HG02973 (cell line): ENCODE results near the gene UPP2.

Experiments
- ATAC-seq: cut with Tn5 transposase; IDR thresholded peaks from one replicate; pipeline ENCODE4 v1.9.1; 2021; ENCODE audit warnings: moderate library complexity; ENCODE audit not compliant: unreplicated experiment

The UPP2 gene

DNA sequence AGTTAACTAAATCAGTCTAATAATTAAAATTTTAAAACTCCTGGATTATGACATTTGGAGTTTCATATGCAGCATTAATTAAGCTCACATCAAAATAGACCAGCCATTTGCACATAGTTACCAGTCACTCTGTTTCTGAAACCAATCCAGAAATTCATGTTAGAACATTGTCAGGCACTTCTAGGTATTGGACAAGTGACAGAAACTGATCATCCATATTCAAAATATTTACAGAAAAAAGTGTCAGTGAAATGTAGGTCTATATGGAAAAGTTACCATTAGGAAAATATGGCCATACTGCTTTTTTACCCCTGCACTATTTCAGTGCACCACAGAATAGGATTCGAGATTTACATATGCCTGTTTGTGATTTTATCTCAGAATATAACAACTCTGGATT lies 33.4 kb downstream of the UPP2 start:
- ATAC-seq, result no peak

DNA sequence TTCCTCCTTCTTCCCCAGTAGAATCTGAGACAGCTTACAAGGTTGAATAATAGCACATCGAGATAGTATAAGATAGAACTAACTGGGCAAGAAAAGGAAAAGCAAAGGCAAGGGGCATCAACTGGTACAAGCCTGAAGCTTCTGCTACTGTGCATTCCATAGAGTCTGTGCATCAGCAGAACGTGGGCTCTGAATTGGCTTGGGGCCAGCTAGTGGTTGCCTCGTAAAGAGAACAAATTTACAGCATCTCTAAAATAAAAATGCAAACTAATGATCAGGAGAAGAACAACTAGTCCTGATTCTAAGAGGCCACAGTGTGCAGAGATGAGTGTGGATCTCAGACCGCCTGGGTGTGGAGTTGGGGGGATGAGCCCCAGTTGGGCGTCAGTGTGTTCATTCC lies 36.6 kb downstream of the UPP2 start:
- ATAC-seq, result no peak

DNA sequence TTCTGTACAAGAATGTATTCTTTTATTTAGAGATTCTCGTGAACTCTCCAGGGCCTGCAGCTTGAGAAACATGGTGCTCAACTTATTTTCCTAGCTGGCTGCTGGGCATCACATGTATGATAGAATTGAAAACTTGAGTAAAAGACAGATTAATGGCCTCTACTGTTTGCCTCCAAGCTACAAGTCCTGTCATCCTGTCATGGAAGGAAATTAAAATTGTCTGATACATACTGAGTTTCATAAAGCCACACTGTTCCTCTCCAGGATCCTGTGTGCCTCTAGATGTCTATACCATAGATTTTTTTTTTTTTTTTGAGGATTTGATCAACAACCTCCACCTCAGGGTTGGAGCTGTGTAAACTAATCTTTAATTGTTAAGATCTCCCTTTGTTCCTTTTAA lies 38.5 kb downstream of the UPP2 start:
- ATAC-seq, result no peak

GRCh38 chr2:158142165-158142564 lies 40.5 kb downstream of the UPP2 start:
- no peak for ATAC-seq

GRCh38 chr2:158142568-158143332 lies 41.1 kb downstream of the UPP2 start:
- peak; percentile 53 for ATAC-seq

DNA sequence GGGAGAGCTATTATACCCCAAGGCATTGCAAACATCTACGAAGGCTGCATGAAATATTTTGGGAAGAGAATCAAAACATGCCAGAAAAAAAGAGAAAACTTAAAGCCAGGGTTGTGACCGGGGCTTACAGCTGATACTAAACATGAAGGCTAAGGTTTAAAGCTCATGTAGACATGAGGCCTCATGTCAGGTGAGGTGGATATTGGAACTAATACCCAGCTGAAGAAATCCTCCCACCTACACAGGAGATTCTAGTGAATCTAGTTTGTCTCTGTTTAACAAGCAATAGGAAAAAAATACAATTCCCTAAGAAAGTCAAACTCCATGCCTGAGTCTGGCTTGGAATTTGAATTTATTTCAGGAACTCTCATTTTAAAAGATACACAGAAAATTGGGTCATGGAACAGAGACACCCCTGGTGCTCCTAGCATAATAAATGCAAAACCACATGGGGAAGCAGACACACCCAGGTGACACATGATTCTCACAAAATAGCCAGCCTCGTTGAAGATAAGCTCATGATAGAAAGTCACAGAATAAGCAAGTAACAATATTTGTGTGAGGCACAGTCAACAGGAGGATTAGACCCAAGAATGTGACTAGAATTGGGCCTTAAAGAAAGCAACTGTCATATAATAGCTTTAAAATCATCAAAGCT lies 42.2 kb downstream of the UPP2 start:
- ATAC-seq, result no peak

- no peak for ATAC-seq
Measured at GRCh38 chr2:158144914-158145625, 43.4 kb downstream of the UPP2 start.

DNA sequence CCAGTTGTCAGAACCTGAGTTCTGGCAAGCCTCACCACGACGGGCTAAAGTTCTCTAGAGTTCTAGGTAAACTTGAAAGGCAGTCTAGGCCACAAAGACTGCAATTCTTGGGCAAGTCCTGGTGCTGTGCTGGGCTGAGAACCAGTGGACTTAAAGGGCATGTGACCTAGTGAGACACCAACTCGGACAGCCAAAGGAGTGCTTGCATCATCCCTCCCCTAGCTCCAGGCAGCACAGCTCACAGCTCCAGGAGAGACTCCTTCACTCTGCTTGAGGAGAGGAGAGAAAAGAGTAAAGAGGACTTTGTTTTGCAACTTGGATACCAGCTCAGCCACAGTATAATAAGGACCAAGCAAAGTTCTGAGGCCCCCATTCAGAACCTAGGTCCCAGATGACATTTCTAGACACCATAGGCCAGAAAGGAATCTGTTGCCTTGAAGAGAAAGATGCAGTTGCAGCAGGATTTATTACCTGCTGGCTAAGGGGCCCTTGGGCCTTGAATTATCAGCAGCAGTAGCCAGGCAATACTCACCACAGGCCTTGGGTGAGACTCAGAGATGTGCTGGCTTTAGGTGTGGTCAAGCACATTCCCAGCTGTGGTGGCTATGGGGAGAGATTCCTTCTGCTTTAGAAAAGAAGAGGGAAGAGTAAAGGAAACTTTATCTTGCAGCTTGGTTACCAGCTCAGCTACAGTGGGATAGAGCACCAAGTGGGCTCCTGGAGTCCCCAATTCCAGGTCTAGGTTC lies 51.8 kb downstream of the UPP2 start:
- ATAC-seq, result no peak

GRCh38 chr2:158154596-158154995 lies 52.9 kb downstream of the UPP2 start:
- ATAC-seq, result no peak

- no peak for ATAC-seq
Measured at GRCh38 chr2:158172719-158173118, 71.0 kb downstream of the UPP2 start.

- ATAC-seq, result no peak
Measured at GRCh38 chr2:158174495-158174894, 72.8 kb downstream of the UPP2 start.

- ATAC-seq, result no peak
Measured at GRCh38 chr2:158174956-158175355, 73.3 kb downstream of the UPP2 start.

DNA sequence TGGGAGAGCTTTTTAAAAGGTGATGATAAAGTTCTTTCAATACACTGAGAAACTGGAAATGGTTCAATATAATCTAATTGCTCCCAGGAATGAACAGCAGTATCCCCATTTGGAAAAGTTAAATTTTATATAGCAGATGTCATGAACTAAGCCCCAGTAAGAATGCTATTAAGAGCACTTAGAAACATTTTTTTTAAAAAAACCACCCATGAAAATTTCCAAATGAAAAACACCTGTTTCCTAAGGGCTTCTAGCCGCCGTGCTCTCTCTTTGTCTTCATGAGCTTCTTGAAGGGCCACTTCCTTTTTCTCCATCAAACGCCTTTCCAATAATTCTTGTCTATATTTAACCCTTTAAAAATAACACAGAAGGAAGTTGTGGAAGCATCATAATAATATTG lies 77.0 kb downstream of the UPP2 start:
- ATAC-seq, result no peak

DNA sequence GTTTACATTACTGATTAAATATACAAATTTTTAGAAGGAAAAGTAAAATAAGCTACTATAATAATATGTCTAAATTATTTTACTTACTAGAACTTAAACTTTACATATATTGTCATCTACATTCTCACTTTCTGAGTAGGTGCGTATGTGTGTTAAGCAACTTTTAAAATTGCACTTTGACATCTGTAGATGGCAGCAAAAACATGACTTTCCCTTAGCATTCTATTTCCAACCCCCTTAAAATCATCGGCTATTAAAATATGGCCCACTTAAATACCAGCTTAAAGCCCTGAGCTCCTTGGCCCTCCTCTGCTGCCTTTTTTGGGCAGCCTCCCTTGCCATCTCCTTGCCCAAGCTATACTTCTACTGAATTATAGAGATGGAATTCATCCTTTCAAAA lies 78.0 kb downstream of the UPP2 start:
- peak; percentile 47 for ATAC-seq

DNA sequence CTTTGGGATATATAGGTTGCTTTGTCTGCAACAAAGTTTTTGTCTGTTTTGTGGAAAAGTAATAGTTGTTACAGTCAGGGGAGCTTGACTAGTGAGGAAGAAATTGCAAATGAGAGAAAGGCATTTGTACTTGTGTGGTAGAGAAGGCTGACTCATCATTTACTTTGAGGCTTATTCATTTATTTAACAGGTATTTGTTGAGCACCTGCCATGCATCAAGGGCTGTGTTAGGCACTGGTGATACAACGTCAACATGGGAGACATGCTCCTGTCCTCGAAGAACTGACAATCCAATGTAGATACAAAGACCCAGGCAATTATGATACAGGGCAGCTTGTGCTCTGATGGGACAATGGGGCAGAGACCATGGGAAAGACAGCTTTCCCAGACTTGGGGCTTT lies 79.5 kb downstream of the UPP2 start:
- ATAC-seq, result no peak

DNA sequence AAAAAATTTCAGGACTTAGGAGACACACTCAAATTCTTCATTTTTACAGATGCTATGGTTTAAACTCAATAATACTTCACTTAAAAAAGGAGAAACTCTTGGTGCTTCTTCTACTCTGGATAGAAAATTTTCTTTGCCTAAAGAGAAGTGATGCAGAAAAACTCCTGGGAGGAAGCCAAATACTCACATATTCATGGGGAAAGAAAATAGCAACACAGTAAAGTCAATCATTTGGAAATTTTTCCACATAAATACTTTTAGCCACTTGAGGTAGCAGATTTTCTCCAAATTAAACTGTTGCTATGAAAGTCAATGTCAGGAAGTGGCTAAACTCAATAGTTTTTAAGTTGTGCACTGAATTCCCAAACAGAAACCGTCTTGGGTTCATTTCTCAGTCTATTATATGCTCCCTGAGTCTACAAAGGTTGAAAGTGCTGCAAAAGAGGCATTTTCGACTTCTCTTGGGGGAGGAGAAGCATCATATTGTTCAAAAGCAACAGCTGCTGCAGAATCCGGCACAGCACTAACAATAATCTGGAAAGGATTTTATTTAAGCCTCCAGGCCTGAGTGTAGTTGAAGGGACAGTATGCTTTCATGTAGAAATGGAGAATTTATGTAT lies 81.1 kb downstream of the UPP2 start:
- ATAC-seq, result no peak

DNA sequence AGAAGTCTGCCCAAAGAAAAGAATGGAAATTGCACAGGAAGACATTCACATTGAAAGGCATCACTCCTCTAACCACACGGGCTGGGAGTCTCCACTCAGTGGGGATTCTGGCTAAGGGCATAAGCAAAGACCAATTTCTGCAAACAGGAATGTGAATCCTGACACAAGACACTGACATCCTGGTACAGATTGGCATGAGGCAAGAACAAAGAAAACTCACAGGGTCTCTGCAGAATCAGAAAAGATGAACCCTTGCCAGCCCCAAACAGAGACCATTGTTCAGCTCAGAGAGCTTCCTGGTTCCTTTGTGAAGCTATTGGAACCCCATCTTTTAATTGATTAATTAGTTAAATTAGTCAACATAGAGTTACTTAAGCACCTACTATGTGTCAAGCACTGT lies 82.3 kb downstream of the UPP2 start:
- no peak for ATAC-seq

DNA sequence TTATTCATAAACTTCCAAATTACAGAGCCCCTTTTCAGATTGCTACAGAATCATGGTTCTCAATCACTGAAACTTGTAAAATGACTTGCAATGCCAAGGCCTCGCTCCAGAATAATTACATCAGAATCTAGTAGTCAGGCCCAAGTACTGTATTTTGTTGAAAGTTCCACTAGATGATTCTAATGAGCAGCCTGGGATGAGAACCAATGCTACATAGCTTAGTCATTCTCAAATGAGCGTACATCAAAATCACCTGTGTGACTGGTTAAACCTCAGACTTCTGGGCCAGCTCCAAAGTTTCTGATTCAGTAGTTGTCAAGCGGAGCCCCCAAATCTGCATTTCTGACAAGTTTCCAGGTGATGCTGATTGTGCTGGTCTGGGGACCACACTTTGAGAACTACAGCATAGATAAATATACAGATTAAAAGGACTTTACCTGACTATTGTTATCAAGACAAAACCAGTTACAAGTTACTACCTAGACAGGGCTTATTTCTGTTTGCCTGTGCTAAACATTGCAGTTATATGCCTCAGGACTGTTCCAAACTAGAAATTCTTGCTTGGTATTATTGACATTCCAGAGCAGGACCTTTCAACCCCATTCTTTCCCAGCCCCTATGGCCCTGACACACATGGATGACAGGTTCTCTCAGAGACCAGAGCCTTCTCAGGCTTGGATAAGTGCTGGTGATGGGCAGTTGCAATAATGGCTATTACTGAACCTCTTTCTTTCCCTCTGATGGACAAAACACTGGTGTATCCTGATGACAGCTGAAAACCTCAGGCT lies 83.1 kb downstream of the UPP2 start:
- ATAC-seq, result no peak
